Osteocyte (in vitro differentiated cells): Measurements from ENCODE around the gene NRCAM. TPM values are rescaled to one million over a fixed set of nuclear protein-coding genes. Genes with fewer than 3 reads are reported as not detected.
"Not testable (repeated sequence)": the region's sequence is repeated elsewhere in the genome, so short reads cannot be mapped to it uniquely, and the experiment has no call there.

Source experiments
- DNase-seq: peaks from one replicate; pipeline ENCODE4 v3.0.0; 2021; ENCODE audit warnings: mixed read lengths; ENCODE audit not compliant: unreplicated experiment; ENCODE audit errors: extremely low spot score
- H3K27ac Mint-ChIP-seq: one replicate; pipeline ENCODE4 v1.8.0; 2021; ENCODE audit warnings: mild to moderate bottlenecking, mixed read lengths; ENCODE audit not compliant: unreplicated experiment
- H3K27me3 Mint-ChIP-seq: one replicate; pipeline ENCODE4 v1.8.0; 2021; ENCODE audit warnings: mixed read lengths; ENCODE audit not compliant: unreplicated experiment
- H3K36me3 Mint-ChIP-seq: one replicate; pipeline ENCODE4 v1.8.0; 2021; ENCODE audit warnings: mixed read lengths; ENCODE audit not compliant: unreplicated experiment
- H3K4me1 Mint-ChIP-seq: one replicate; pipeline ENCODE4 v1.8.0; 2021; ENCODE audit warnings: mixed read lengths; ENCODE audit not compliant: unreplicated experiment
- H3K4me3 Mint-ChIP-seq: one replicate; pipeline ENCODE4 v1.8.0; 2021; ENCODE audit warnings: mild to moderate bottlenecking, moderate library complexity, mixed read lengths; ENCODE audit not compliant: unreplicated experiment
- H3K9me3 Mint-ChIP-seq: one replicate; pipeline ENCODE4 v1.8.0; 2021; ENCODE audit warnings: mixed read lengths; ENCODE audit not compliant: unreplicated experiment
- CTCF ChIP-seq: fragments of 200-600 bp; sonication (generic); IDR thresholded peaks from 2 replicates; pipeline ENCODE4 v1.5.0; 2021; ENCODE audit warnings: antibody characterized with exemption, mild to moderate bottlenecking, moderate library complexity
- total RNA-seq: library from RNA; stranded (reverse); gene quantifications from 2 replicates; pipeline ENCODE4 v1.2.1, GENCODE V29; 2021

NRCAM gene
- total RNA-seq, 1 donor from 2014 or later = 81.8 TPM

GRCh38 chr7:108282427-108282996 lies 173.7 kb downstream of the NRCAM start:
- Mint-ChIP-seq H3K27me3 (no peaks in the 10 kb centered on the region), H3K4me3 (no peak overlapping the region), H3K9me3 (peaks cover 4% of the 10 kb centered on the region), H3K36me3 (peaks cover 8% of the 10 kb centered on the region), H3K4me1 (peaks cover 37% of the 10 kb centered on the region), H3K27ac (no peak overlapping the region)
- no peak for DNase-seq
- TF ChIP-seq CTCF = no peak

GRCh38 chr7:108280136-108280535 lies 176.1 kb downstream of the NRCAM start:
- Mint-ChIP-seq H3K9me3 (peaks cover 4% of the 10 kb centered on the region), H3K4me1 (peaks cover 33% of the 10 kb centered on the region), H3K4me3 (no peak overlapping the region), H3K27ac (no peak overlapping the region), H3K36me3 (peaks cover 2% of the 10 kb centered on the region), H3K27me3 (no peaks in the 10 kb centered on the region)
- no peak for TF ChIP-seq CTCF
- DNase-seq = no peak

GRCh38 chr7:108278776-108279175 lies 177.5 kb downstream of the NRCAM start:
- no peak for TF ChIP-seq CTCF
- Mint-ChIP-seq H3K27me3 (no peaks in the 10 kb centered on the region), H3K4me3 (no peak overlapping the region), H3K36me3 (peaks cover 2% of the 10 kb centered on the region), H3K4me1 (peaks cover 21% of the 10 kb centered on the region), H3K9me3 (peaks cover 13% of the 10 kb centered on the region), H3K27ac (no peak overlapping the region)
- no peak for DNase-seq

GRCh38 chr7:108278281-108278680 lies 178.0 kb downstream of the NRCAM start:
- TF ChIP-seq CTCF = no peak
- no peak overlapping the region for H3K27ac Mint-ChIP-seq

GRCh38 chr7:108274447-108274846 lies 181.8 kb downstream of the NRCAM start:
- not testable (repeated sequence) for H3K4me3 Mint-ChIP-seq, H3K36me3 Mint-ChIP-seq, DNase-seq, H3K27me3 Mint-ChIP-seq, H3K4me1 Mint-ChIP-seq, H3K27ac Mint-ChIP-seq
- H3K9me3 Mint-ChIP-seq = peaks cover 13% of the 10 kb centered on the region

More at GRCh38 chr7:108278281-108278680, 178.0 kb downstream of the NRCAM start:
- no peak for DNase-seq
- H3K27me3 Mint-ChIP-seq = no peaks in the 10 kb centered on the region
- H3K9me3 Mint-ChIP-seq = peaks cover 13% of the 10 kb centered on the region
- H3K4me1 Mint-ChIP-seq = peaks cover 20% of the 10 kb centered on the region
- no peak overlapping the region for H3K4me3 Mint-ChIP-seq
- H3K36me3 Mint-ChIP-seq = peaks cover 2% of the 10 kb centered on the region

GRCh38 chr7:108272891-108273290 lies 183.3 kb downstream of the NRCAM start:
- not testable (repeated sequence) for H3K27me3 Mint-ChIP-seq, H3K4me3 Mint-ChIP-seq, H3K27ac Mint-ChIP-seq, H3K36me3 Mint-ChIP-seq, DNase-seq, H3K4me1 Mint-ChIP-seq
- peaks cover 13% of the 10 kb centered on the region for H3K9me3 Mint-ChIP-seq
